ENCODE measurements around the gene TANGO6.

GRCh38 chr16:68839831-68840230, 3.5 kb upstream of the TANGO6 start:
- no peak for TF ChIP-seq CTCF (conservative IDR thresholded peaks at IDR 0.05 in 1 of 2, IDR thresholded peaks at IDR 0.05 in 1 of 2; ENCODE audit: extremely low read depth in 1 of 2, insufficient read depth in 1 of 2, low read depth in 1 of 2, low read length in 2 of 2)
- TF ChIP-seq EZH2 (IDR thresholded peaks at IDR 0.05; ENCODE audit: borderline replicate concordance, low read length): no peak
